ENCODE data around the gene PRKCH. TPM values are rescaled to one million over a fixed set of nuclear protein-coding genes. Genes with fewer than 3 reads are reported as not detected.

The PRKCH gene
- total and polyA plus RNA-seq, 10 of the 15 experiments (the other 5 are each of a cell fraction or from before 2014, with no cell fraction given): 10.7 to 140 (median 33.2) TPM

DNA sequence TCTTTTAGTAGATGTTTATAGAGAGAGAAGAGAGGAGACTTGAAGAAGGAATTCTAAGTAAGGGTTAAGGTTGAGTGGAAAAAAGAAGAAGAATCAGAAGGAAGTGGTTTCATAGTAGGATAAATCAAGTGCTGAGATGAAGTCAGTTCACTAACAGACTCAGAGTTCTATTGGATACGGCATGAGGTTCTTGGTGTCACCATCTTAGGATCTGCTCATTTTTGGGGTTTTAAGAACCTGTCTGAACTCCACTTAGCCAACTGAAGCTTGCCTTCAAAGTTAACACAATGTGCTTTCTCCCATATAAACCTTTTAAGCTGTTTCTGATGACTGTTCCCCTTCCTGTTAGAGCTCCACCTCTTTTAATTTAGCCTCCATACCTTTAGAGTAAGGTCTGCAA lies 152.6 kb downstream of the PRKCH start:
- Histone ChIP-seq H3K36me3 (ENCODE audit: control insufficient read depth in 2 of 2, insufficient read depth in 2 of 2, low read length in 1 of 2) (peaks cover 2 to 3% of the 10 kb centered on the region in 2 experiments; a peak in 3 of 4 replicates), H3K27me3 (replicated peaks in 1 of 2; ENCODE audit: control insufficient read depth in 2 of 2, insufficient read depth in 2 of 2, low read length in 1 of 2) (no peaks in the 10 kb centered on the region), H3K4me1 (ENCODE audit: control insufficient read depth, insufficient read depth, low read length) (peaks cover 55% of the 10 kb centered on the region), H4K20me1 (ENCODE audit: control insufficient read depth, insufficient read depth) (no peaks in the 10 kb centered on the region), H3K9ac (ENCODE audit: control insufficient read depth, insufficient read depth, low read length) (no peak overlapping the region), H2AFZ (ENCODE audit: control insufficient read depth, low read depth, low read length) (no peak overlapping the region), H3K27ac (ENCODE audit: control insufficient read depth, insufficient read depth) (no peak overlapping the region), H3K4me2 (ENCODE audit: control insufficient read depth, insufficient read depth) (no peak overlapping the region), H3K9me3 (replicated peaks; ENCODE audit: control insufficient read depth, insufficient read depth, low read length) (no peaks in the 10 kb centered on the region), H3K79me2 (ENCODE audit: control insufficient read depth, insufficient read depth, low read length) (peaks cover 23% of the 10 kb centered on the region), H3K4me3 (no peak overlapping the region)
- SMC1A ChIA-PET (ENCODE audit: uncharacterized antibody, unreplicated experiment): interaction anchor here (0.9 to 5.6 kb wide), 5 partner anchors 8 to 363 kb away, joined by 3 to 56 read pairs (median 18); no protein-coding TSS in a partner anchor
- DNase-seq (ENCODE audit: low read depth, low spot score) (no peak), FAIRE-seq (no peak), ATAC-seq (no peak)
- intact Hi-C loops (cut with micrococcal nuclease; ENCODE audit: unreplicated experiment) (loop anchor here (2.0 kb wide), 1 partner anchor 189 kb away; no protein-coding TSS in a partner anchor), in situ Hi-C loops (cut with MboI) (no loop called here)
- RAD21 ChIA-PET (ENCODE audit: unreplicated experiment): interaction anchor here (1.0 to 6.1 kb wide), 2 partner anchors 190 to 363 kb away, joined by 3 to 57 read pairs; no protein-coding TSS in a partner anchor
- CTCF ChIA-PET: interaction anchor here (0.6 to 6.1 kb wide), 7 partner anchors 10 to 363 kb away, joined by 3 to 72 read pairs (median 10); partner anchors contain the start of gene SNAPC1
- no peak for TF ChIP-seq ZNF274 (IDR thresholded peaks at IDR 0.05; ENCODE audit: insufficient read depth, insufficient read length)
- TF ChIP-seq SRF (IDR thresholded peaks at IDR 0.05; ENCODE audit: low read depth in 2 of 2, low read length in 2 of 2): no peak
- no peak for TF ChIP-seq JUND (IDR thresholded peaks at IDR 0.05; ENCODE audit: low read depth, low read length)
- TF ChIP-seq, protein P1, sequence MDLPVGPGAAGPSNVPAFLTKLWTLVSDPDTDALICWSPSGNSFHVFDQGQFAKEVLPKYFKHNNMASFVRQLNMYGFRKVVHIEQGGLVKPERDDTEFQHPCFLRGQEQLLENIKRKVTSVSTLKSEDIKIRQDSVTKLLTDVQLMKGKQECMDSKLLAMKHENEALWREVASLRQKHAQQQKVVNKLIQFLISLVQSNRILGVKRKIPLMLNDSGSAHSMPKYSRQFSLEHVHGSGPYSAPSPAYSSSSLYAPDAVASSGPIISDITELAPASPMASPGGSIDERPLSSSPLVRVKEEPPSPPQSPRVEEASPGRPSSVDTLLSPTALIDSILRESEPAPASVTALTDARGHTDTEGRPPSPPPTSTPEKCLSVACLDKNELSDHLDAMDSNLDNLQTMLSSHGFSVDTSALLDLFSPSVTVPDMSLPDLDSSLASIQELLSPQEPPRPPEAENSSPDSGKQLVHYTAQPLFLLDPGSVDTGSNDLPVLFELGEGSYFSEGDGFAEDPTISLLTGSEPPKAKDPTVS (IDR thresholded peaks at IDR 0.05; ENCODE audit: low read depth, low read length): no peak
- no peak for TF ChIP-seq RAD21 (IDR thresholded peaks at IDR 0.05; ENCODE audit: insufficient read depth, low read depth, low read length)
- TF ChIP-seq STAT1 (conservative IDR thresholded peaks at IDR 0.05): no peak
- no TSS peak for BruUV-seq (replicated peaks)
- POLR2A ChIA-PET: interaction anchor here (0.7 kb wide), 1 partner anchor 818 kb away, joined by 3 read pairs; no protein-coding TSS in a partner anchor
- WGBS (ENCODE audit: insufficient coverage, insufficient replicate concordance, low lambda C conversion rate, missing lambda C conversion rate): 0% methylated on average over 1 of the region's 1 CpG

Data from GM12878 (cell line).